NB4 (cell line): Measurements from ENCODE around the gene FCN2.
"Not testable (repeated sequence)": the region's sequence is repeated elsewhere in the genome, so short reads cannot be mapped to it uniquely, and the experiment has no call there.

Experiments
- DNase-seq: peaks from one replicate; pipeline ENCODE4 v3.0.0; 2010; ENCODE audit warnings: low read depth
- H3K4me3 ChIP-seq: one replicate; pipeline ENCODE4 v1.5.1; 2011; ENCODE audit warnings: mild to moderate bottlenecking, low read depth, low read length, moderate library complexity
- MYC ChIP-seq: IDR thresholded peaks from 2 replicates; pipeline ENCODE4 v1.6.1; 2011; ENCODE audit warnings: low read depth, low read length
- POLR2A ChIP-seq: IDR thresholded peaks from 2 replicates; pipeline ENCODE4 v1.6.1; 2011; ENCODE audit warnings: mild to moderate bottlenecking; ENCODE audit not compliant: insufficient read length; ENCODE audit errors: extremely low read depth
- TF ChIP-seq, protein P1 (sequence below): IDR thresholded peaks from 2 replicates; pipeline ENCODE4 v1.6.1; 2011; ENCODE audit warnings: low read depth, low read length
- TF ChIP-seq, protein P2 (sequence below): IDR thresholded peaks from one replicate; pipeline ENCODE4 v1.5.1; 2012; ENCODE audit warnings: low read depth, low read length

The FCN2 gene

DNA sequence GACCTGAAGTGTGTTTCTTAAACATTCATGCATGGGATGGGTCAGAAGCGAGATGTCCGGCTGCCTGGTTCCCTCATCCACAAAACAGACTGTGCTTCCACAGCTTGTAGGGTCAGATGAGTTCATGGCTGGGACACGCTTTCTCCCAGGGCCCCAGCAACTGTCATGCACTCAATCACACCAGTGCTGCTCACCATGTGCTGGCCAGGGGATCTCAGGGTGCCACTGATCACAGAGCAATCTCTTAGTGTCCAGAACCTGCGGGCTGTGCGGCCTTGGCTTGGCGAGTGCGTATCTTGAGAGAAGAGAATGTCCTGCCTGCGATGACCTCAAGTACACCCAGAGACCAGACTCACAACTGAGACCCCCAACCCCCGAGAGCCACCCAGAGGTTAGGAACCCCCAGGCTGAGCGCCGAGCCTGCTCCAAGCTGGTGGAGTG lies 26.0 kb upstream of the FCN2 start:
- no peak for DNase-seq
- TF ChIP-seq POLR2A (no peak), MYC (no peak)
- TF ChIP-seq, protein P1, sequence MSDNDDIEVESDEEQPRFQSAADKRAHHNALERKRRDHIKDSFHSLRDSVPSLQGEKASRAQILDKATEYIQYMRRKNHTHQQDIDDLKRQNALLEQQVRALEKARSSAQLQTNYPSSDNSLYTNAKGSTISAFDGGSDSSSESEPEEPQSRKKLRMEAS, result no peak
- TF ChIP-seq, protein P2, sequence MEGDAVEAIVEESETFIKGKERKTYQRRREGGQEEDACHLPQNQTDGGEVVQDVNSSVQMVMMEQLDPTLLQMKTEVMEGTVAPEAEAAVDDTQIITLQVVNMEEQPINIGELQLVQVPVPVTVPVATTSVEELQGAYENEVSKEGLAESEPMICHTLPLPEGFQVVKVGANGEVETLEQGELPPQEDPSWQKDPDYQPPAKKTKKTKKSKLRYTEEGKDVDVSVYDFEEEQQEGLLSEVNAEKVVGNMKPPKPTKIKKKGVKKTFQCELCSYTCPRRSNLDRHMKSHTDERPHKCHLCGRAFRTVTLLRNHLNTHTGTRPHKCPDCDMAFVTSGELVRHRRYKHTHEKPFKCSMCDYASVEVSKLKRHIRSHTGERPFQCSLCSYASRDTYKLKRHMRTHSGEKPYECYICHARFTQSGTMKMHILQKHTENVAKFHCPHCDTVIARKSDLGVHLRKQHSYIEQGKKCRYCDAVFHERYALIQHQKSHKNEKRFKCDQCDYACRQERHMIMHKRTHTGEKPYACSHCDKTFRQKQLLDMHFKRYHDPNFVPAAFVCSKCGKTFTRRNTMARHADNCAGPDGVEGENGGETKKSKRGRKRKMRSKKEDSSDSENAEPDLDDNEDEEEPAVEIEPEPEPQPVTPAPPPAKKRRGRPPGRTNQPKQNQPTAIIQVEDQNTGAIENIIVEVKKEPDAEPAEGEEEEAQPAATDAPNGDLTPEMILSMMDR, result no peak

DNA sequence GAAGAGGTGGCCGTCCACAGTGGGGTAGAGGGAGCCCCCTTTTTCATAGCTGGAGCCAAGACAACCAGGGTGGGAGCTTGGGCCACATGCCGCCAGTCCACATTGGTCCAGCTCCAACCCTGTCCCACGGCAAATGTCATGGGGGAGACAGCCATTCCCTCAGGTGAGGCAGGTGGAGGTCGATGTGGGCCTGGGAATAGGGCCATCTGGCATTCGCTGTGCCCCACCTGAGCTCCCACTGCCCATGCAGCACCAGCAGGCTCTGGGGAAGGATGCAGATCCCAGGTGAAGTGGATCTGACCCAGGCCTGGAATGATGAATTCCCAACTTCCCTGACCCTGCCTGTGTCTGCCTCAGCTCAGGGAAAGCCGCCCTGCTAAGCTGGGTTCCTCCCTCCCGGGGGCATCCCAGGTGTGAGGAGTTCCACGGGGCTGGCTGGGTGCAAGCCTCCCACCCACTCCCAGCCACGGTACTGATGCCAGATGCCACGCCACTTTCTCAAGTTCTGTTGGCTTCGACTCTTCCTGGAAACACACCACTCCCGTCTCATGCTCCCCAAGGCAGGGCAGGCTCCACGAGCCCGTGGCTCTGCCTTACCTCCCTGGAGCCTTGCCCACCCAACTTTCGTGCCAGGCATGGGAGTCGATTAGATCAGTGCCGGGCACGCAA lies 25.2 kb upstream of the FCN2 start:
- no peak for DNase-seq
- no peak overlapping the region for H3K4me3 ChIP-seq
- TF ChIP-seq, protein P1, result no peak
- TF ChIP-seq MYC (no peak), POLR2A (no peak)
- TF ChIP-seq, protein P2, result no peak

More for the DNA sequence above, 26.0 kb upstream of the FCN2 start:
- H3K4me3 ChIP-seq, result no peak overlapping the region

DNA sequence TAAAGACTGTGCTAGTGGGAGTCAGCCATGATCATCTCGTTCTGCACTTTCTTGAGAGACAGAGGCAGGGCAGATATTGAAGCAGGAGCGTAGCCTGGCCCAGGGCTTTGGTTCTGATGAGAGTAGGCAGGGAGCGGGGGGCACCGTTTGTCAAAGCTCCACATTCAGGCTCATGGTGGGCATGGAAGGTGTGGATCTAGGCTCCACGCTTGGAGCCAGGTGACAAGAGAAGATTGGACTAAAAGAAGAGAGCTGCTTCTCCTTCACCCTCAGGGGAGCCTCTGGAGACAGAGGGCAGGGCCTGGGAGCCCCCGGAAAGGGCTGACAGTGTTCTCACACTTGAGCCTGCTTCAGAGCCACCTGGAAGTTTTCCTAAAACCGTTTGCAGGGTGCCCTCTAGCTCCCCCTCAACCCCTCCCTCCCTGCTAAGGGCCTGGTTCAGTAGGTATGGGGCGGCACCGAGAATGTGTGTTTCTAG lies 24.7 kb upstream of the FCN2 start:
- TF ChIP-seq, protein P1, result no peak
- TF ChIP-seq, protein P2, result no peak
- TF ChIP-seq MYC (no peak), POLR2A (no peak)
- DNase-seq, result no peak
- H3K4me3 ChIP-seq, result no peak overlapping the region

DNA sequence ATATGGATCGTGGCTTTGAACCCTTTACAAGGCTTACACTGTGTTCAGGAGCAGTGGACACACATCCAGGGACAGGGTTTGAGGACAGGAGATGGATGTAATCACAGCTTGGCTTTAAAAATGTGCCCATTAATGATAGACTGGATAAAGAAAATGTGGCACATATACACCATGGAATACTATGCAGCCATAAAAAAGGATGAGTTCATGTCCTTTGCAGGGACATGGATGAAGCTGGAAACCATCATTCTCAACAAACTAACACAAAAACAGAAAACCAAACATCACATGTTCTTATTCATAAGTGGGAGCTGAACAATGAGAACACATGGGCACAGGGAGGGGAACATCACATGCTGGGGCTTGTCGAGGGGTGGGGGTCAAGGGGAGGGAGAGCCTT lies 23.2 kb upstream of the FCN2 start:
- not testable (repeated sequence) for DNase-seq, H3K4me3 ChIP-seq

DNA sequence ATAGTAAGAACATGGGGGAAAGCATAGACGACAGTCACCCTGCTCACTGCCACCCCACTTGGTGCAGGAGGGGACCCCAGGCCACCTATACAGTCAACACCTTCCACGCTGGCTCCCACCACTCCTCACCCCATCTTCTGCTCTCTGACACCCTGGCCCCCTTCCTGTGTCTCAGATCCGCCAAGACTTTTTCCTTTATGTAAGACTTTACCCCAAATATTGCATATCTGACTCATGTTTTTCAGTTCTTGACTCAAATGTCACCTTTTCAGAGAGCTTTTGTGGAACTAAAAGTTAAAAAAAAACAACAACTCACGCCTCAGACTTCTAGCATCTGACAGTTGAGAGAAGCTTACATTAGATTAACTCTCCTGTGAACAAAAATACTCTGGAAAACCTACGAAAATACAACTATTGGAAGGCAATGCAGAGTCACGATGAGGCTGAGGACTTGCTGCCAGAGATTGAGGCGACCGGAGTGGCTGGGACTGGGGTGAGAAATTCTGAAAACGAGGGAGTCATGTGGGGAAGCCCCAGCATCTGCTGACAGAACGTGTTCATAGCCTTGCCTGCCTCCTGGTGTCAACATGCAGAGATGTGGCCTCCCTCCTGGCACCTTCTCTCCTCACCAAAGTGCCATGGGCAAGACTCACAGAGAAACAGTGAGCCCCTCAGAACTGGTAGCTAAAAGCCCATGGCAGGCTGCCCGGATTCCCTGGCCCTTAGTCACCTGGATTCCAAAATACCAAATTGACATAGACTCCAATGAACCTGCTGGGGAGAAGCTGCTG lies 22.4 kb upstream of the FCN2 start:
- DNase-seq, result no peak
- no peak overlapping the region for H3K4me3 ChIP-seq
- TF ChIP-seq, protein P1, result no peak
- TF ChIP-seq, protein P2, result no peak
- TF ChIP-seq POLR2A (no peak), MYC (no peak)

DNA sequence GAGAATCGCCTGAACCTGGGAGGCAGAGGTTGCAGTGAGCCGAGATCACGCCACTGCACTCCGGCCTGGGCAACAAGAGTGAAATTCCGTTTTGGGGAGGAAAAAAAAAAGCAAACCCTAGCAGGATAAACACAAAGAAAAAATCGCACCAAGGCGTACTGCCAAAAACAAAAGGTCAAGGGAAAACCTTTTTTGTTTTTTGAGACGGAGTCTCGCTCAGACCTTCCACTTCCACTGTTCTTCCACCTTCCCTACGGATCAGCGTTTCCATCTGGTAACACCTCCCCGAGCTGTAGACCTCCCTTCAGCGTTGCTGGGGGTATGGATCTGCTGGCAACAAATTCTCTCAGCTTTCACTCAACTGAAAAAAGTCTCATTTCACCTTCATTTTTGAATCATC lies 20.1 kb upstream of the FCN2 start:
- H3K4me3 ChIP-seq, result no peak overlapping the region
- TF ChIP-seq, protein P2, result no peak
- no peak for DNase-seq
